ENCODE measurements around the gene CELSR3. TPM values are rescaled to one million over a fixed set of nuclear protein-coding genes. Genes with fewer than 3 reads are reported as not detected.
A peak's percentile ranks its signal among the peaks of the same experiment; 100 is the strongest.

CELSR3 gene
- total and polyA plus RNA-seq, 8 donors: 0.51 to 13.9 (median 1.4) TPM

- no peaks in the 10 kb centered on the region for H3K4me1 ChIP-seq
- H3K27ac ChIP-seq: no peak overlapping the region
- intact Hi-C loops (cut with DNase I): no loop called here
- H3K4me3 ChIP-seq: no peak overlapping the region
- ATAC-seq: no peak
- FAIRE-seq: no peak
- peak in 1 of 6 donors; percentile 29 for DNase-seq
- WGBS, 2 donors: 68 to 71% methylated on average over 6 of the region's 6 CpGs
- peaks cover 3 to 33% (median 23%) of the 10 kb centered on the region in 3 donors for H3K36me3 ChIP-seq
- no peak for TF ChIP-seq CTCF (IDR thresholded peaks at IDR 0.05)
- H3K27me3 ChIP-seq: no peaks in the 10 kb centered on the region
- H3K9me3 ChIP-seq: no peaks in the 10 kb centered on the region
Measured at GRCh38 chr3:48597408-48597800, 65.3 kb downstream of the CELSR3 start.

GRCh38 chr3:48596676-48597407, 65.8 kb downstream of the CELSR3 start:
- Histone ChIP-seq H3K27ac (no peak overlapping the region), H3K9me3 (no peaks in the 10 kb centered on the region), H3K27me3 (no peaks in the 10 kb centered on the region), H3K4me3 (no peak overlapping the region), H3K4me1 (no peaks in the 10 kb centered on the region), H3K36me3 (peaks cover 3 to 33% (median 23%) of the 10 kb centered on the region in 3 donors)
- peak in 2 of 4 donors; percentile 7 to 8 for ATAC-seq
- 64 to 65% methylated on average over 7 to 8 of the region's 8 CpGs for WGBS, 2 donors
- DNase-seq: peak in 1 of 6 donors; percentile 45
- intact Hi-C loops (cut with DNase I): no loop called here
- FAIRE-seq: no peak
- no peak for TF ChIP-seq CTCF (IDR thresholded peaks at IDR 0.05)

GRCh38 chr3:48596157-48596556, 66.5 kb downstream of the CELSR3 start:
- ATAC-seq: no peak
- Histone ChIP-seq H3K4me1 (no peaks in the 10 kb centered on the region), H3K27me3 (no peaks in the 10 kb centered on the region), H3K36me3 (peaks cover 3 to 27% (median 20%) of the 10 kb centered on the region in 3 donors), H3K27ac (no peak overlapping the region), H3K9me3 (no peaks in the 10 kb centered on the region), H3K4me3 (no peak overlapping the region)
- no peak for TF ChIP-seq CTCF (IDR thresholded peaks at IDR 0.05)
- intact Hi-C loops (cut with DNase I): no loop called here
- FAIRE-seq: no peak
- WGBS, 2 donors: 61 to 62% methylated on average over 5 of the region's 5 CpGs
- peak in 1 of 6 donors; percentile 38 for DNase-seq

GRCh38 chr3:48595526-48596121, 67.1 kb downstream of the CELSR3 start:
- no peak overlapping the region for H3K27ac ChIP-seq
- H3K36me3 ChIP-seq: peaks cover 0 to 21% (median 15%) of the 10 kb centered on the region in 3 donors
- no peak overlapping the region for H3K4me3 ChIP-seq

More at GRCh38 chr3:48595526-48596121, 67.1 kb downstream of the CELSR3 start:
- intact Hi-C loops (cut with DNase I): no loop called here
- no peaks in the 10 kb centered on the region for H3K9me3 ChIP-seq
- FAIRE-seq (no peak), DNase-seq (peak in 3 of 6 donors; percentile 20 to 61 (median 61)), ATAC-seq (peak in 2 of 4 donors; percentile 6 to 28)
- H3K27me3 ChIP-seq: no peaks in the 10 kb centered on the region
- TF ChIP-seq CTCF (IDR thresholded peaks at IDR 0.05): no peak
- no peaks in the 10 kb centered on the region for H3K4me1 ChIP-seq
- 22 to 25% methylated on average over 9 to 10 of the region's 10 CpGs for WGBS, 2 donors
